NK-92 (cell line): ENCODE data around the gene ALDOA.
"Not testable (repeated sequence)": the region's sequence is repeated elsewhere in the genome, so short reads cannot be mapped to it uniquely, and the experiment has no call there.

Experiments
- DNase-seq: peaks from one replicate; lab custom pipeline; 2025; ENCODE audit not compliant: unreplicated experiment; lab: John Stamatoyannopoulos, UW

ALDOA gene

GRCh38 chr16:30114411-30114810 lies 48.9 kb downstream of the ALDOA start:
- no peak for DNase-seq

GRCh38 chr16:30114833-30115232 lies 49.3 kb downstream of the ALDOA start:
- DNase-seq: not testable (repeated sequence)

GRCh38 chr16:30115238-30115637 lies 49.7 kb downstream of the ALDOA start:
- DNase-seq: no peak

- DNase-seq: no peak
Observed at GRCh38 chr16:30116291-30117207, 51.0 kb downstream of the ALDOA start.

GRCh38 chr16:30117768-30118167 lies 52.2 kb downstream of the ALDOA start:
- DNase-seq: no peak

GRCh38 chr16:30119428-30119827 lies 53.9 kb downstream of the ALDOA start:
- no peak for DNase-seq
